ENCODE results near the gene NEK10.

NEK10 gene

GRCh38 chr3:27325419-27325818 lies 43.8 kb downstream of the NEK10 start:
- Histone ChIP-seq H3K4me3 (ENCODE audit: low read depth, low read length) (no peak overlapping the region), H3K9ac (ENCODE audit: low read depth, low read length) (no peak overlapping the region), H3K9me3 (ENCODE audit: control insufficient read depth, insufficient read depth, low read length) (no peaks in the 10 kb centered on the region), H3K27me3 (ENCODE audit: control insufficient read depth, insufficient read depth, low read length) (no peaks in the 10 kb centered on the region), H3K36me3 (ENCODE audit: control insufficient read depth, insufficient read depth, low read length) (no peaks in the 10 kb centered on the region), H3K4me1 (ENCODE audit: control insufficient read depth, insufficient read depth, low read length) (no peaks in the 10 kb centered on the region)

GRCh38 chr3:27324686-27325085 lies 44.5 kb downstream of the NEK10 start:
- Histone ChIP-seq H3K36me3 (ENCODE audit: control insufficient read depth, insufficient read depth, low read length) (no peaks in the 10 kb centered on the region), H3K4me3 (ENCODE audit: low read depth, low read length) (no peak overlapping the region), H3K27me3 (ENCODE audit: control insufficient read depth, insufficient read depth, low read length) (no peaks in the 10 kb centered on the region), H3K9me3 (ENCODE audit: control insufficient read depth, insufficient read depth, low read length) (no peaks in the 10 kb centered on the region), H3K4me1 (ENCODE audit: control insufficient read depth, insufficient read depth, low read length) (no peaks in the 10 kb centered on the region), H3K9ac (ENCODE audit: low read depth, low read length) (no peak overlapping the region)

GRCh38 chr3:27323087-27323570 lies 46.1 kb downstream of the NEK10 start:
- H3K9me3 ChIP-seq (ENCODE audit: control insufficient read depth, insufficient read depth, low read length), result no peaks in the 10 kb centered on the region
- H3K4me3 ChIP-seq (ENCODE audit: low read depth, low read length), result no peak overlapping the region
- H3K9ac ChIP-seq (ENCODE audit: low read depth, low read length), result no peak overlapping the region
- H3K27me3 ChIP-seq (ENCODE audit: control insufficient read depth, insufficient read depth, low read length), result no peaks in the 10 kb centered on the region
- H3K36me3 ChIP-seq (ENCODE audit: control insufficient read depth, insufficient read depth, low read length), result no peaks in the 10 kb centered on the region
- no peaks in the 10 kb centered on the region for H3K4me1 ChIP-seq (ENCODE audit: control insufficient read depth, insufficient read depth, low read length)

- Histone ChIP-seq H3K36me3 (ENCODE audit: control insufficient read depth, insufficient read depth, low read length) (no peaks in the 10 kb centered on the region), H3K4me1 (ENCODE audit: control insufficient read depth, insufficient read depth, low read length) (no peaks in the 10 kb centered on the region), H3K27me3 (ENCODE audit: control insufficient read depth, insufficient read depth, low read length) (no peaks in the 10 kb centered on the region), H3K9ac (ENCODE audit: low read depth, low read length) (no peak overlapping the region), H3K9me3 (ENCODE audit: control insufficient read depth, insufficient read depth, low read length) (no peaks in the 10 kb centered on the region), H3K4me3 (ENCODE audit: low read depth, low read length) (no peak overlapping the region)
These were observed 46.5 kb downstream of the NEK10 start for GRCh38 chr3:27322634-27323033.

GRCh38 chr3:27319847-27320526 lies 49.2 kb downstream of the NEK10 start:
- H3K9me3 ChIP-seq (ENCODE audit: control insufficient read depth, insufficient read depth, low read length), result no peaks in the 10 kb centered on the region
- H3K4me3 ChIP-seq (ENCODE audit: low read depth, low read length), result no peak overlapping the region
- no peaks in the 10 kb centered on the region for H3K27me3 ChIP-seq (ENCODE audit: control insufficient read depth, insufficient read depth, low read length)
- H3K9ac ChIP-seq (ENCODE audit: low read depth, low read length), result no peak overlapping the region
- H3K36me3 ChIP-seq (ENCODE audit: control insufficient read depth, insufficient read depth, low read length), result no peaks in the 10 kb centered on the region
- no peaks in the 10 kb centered on the region for H3K4me1 ChIP-seq (ENCODE audit: control insufficient read depth, insufficient read depth, low read length)

- no peaks in the 10 kb centered on the region for H3K27me3 ChIP-seq (ENCODE audit: control insufficient read depth, insufficient read depth, low read length)
- H3K9me3 ChIP-seq (ENCODE audit: control insufficient read depth, insufficient read depth, low read length), result no peaks in the 10 kb centered on the region
- H3K9ac ChIP-seq (ENCODE audit: low read depth, low read length), result no peak overlapping the region
- no peak overlapping the region for H3K4me3 ChIP-seq (ENCODE audit: low read depth, low read length)
- H3K36me3 ChIP-seq (ENCODE audit: control insufficient read depth, insufficient read depth, low read length), result no peaks in the 10 kb centered on the region
- H3K4me1 ChIP-seq (ENCODE audit: control insufficient read depth, insufficient read depth, low read length), result no peaks in the 10 kb centered on the region
These were observed 49.9 kb downstream of the NEK10 start for GRCh38 chr3:27319304-27319703.

- Histone ChIP-seq H3K36me3 (ENCODE audit: control insufficient read depth, insufficient read depth, low read length) (no peaks in the 10 kb centered on the region), H3K27me3 (ENCODE audit: control insufficient read depth, insufficient read depth, low read length) (no peaks in the 10 kb centered on the region), H3K4me3 (ENCODE audit: low read depth, low read length) (no peak overlapping the region), H3K4me1 (ENCODE audit: control insufficient read depth, insufficient read depth, low read length) (no peaks in the 10 kb centered on the region), H3K9ac (ENCODE audit: low read depth, low read length) (no peak overlapping the region), H3K9me3 (ENCODE audit: control insufficient read depth, insufficient read depth, low read length) (no peaks in the 10 kb centered on the region)
These were observed 52.1 kb downstream of the NEK10 start for GRCh38 chr3:27317096-27317495.

GRCh38 chr3:27315003-27315402 lies 54.2 kb downstream of the NEK10 start:
- no peaks in the 10 kb centered on the region for H3K36me3 ChIP-seq (ENCODE audit: control insufficient read depth, insufficient read depth, low read length)
- no peaks in the 10 kb centered on the region for H3K4me1 ChIP-seq (ENCODE audit: control insufficient read depth, insufficient read depth, low read length)
- H3K27me3 ChIP-seq (ENCODE audit: control insufficient read depth, insufficient read depth, low read length), result no peaks in the 10 kb centered on the region
- no peak overlapping the region for H3K4me3 ChIP-seq (ENCODE audit: low read depth, low read length)
- H3K9ac ChIP-seq (ENCODE audit: low read depth, low read length), result no peak overlapping the region
- H3K9me3 ChIP-seq (ENCODE audit: control insufficient read depth, insufficient read depth, low read length), result no peaks in the 10 kb centered on the region

- H3K4me1 ChIP-seq (ENCODE audit: control insufficient read depth, insufficient read depth, low read length), result no peaks in the 10 kb centered on the region
These were observed 57.0 kb downstream of the NEK10 start for GRCh38 chr3:27312044-27312668.

GRCh38 chr3:27311400-27311799 lies 57.8 kb downstream of the NEK10 start:
- H3K36me3 ChIP-seq (ENCODE audit: control insufficient read depth, insufficient read depth, low read length), result no peaks in the 10 kb centered on the region
- H3K27me3 ChIP-seq (ENCODE audit: control insufficient read depth, insufficient read depth, low read length), result no peaks in the 10 kb centered on the region
- no peak overlapping the region for H3K9ac ChIP-seq (ENCODE audit: low read depth, low read length)
- H3K4me1 ChIP-seq (ENCODE audit: control insufficient read depth, insufficient read depth, low read length), result no peaks in the 10 kb centered on the region
- no peaks in the 10 kb centered on the region for H3K9me3 ChIP-seq (ENCODE audit: control insufficient read depth, insufficient read depth, low read length)
- no peak overlapping the region for H3K4me3 ChIP-seq (ENCODE audit: low read depth, low read length)

More at GRCh38 chr3:27312044-27312668, 57.0 kb downstream of the NEK10 start:
- Histone ChIP-seq H3K9ac (ENCODE audit: low read depth, low read length) (no peak overlapping the region), H3K36me3 (ENCODE audit: control insufficient read depth, insufficient read depth, low read length) (no peaks in the 10 kb centered on the region), H3K9me3 (ENCODE audit: control insufficient read depth, insufficient read depth, low read length) (no peaks in the 10 kb centered on the region), H3K4me3 (ENCODE audit: low read depth, low read length) (no peak overlapping the region), H3K27me3 (ENCODE audit: control insufficient read depth, insufficient read depth, low read length) (no peaks in the 10 kb centered on the region)

GRCh38 chr3:27310688-27311087 lies 58.5 kb downstream of the NEK10 start:
- no peak overlapping the region for H3K4me3 ChIP-seq (ENCODE audit: low read depth, low read length)
- H3K9ac ChIP-seq (ENCODE audit: low read depth, low read length), result no peak overlapping the region
- H3K4me1 ChIP-seq (ENCODE audit: control insufficient read depth, insufficient read depth, low read length), result no peaks in the 10 kb centered on the region
- H3K9me3 ChIP-seq (ENCODE audit: control insufficient read depth, insufficient read depth, low read length), result no peaks in the 10 kb centered on the region
- H3K36me3 ChIP-seq (ENCODE audit: control insufficient read depth, insufficient read depth, low read length), result no peaks in the 10 kb centered on the region
- no peaks in the 10 kb centered on the region for H3K27me3 ChIP-seq (ENCODE audit: control insufficient read depth, insufficient read depth, low read length)

- no peaks in the 10 kb centered on the region for H3K4me1 ChIP-seq (ENCODE audit: control insufficient read depth, insufficient read depth, low read length)
- no peaks in the 10 kb centered on the region for H3K36me3 ChIP-seq (ENCODE audit: control insufficient read depth, insufficient read depth, low read length)
- H3K27me3 ChIP-seq (ENCODE audit: control insufficient read depth, insufficient read depth, low read length), result no peaks in the 10 kb centered on the region
- no peaks in the 10 kb centered on the region for H3K9me3 ChIP-seq (ENCODE audit: control insufficient read depth, insufficient read depth, low read length)
- H3K4me3 ChIP-seq (ENCODE audit: low read depth, low read length), result no peak overlapping the region
- H3K9ac ChIP-seq (ENCODE audit: low read depth, low read length), result no peak overlapping the region
These were observed 61.6 kb downstream of the NEK10 start for GRCh38 chr3:27307566-27307965.
